DMS114 treated with DMSO at 0.1 percent for 48 hours (cell line): ENCODE results near the gene SND1.

ENCODE experiments used
- DNase-seq: peaks from one replicate; lab custom pipeline; 2025; ENCODE audit not compliant: unreplicated experiment; lab: John Stamatoyannopoulos, UW

The SND1 gene

GRCh38 chr7:128007303-128007680, 355.3 kb downstream of the SND1 start:
- no peak for DNase-seq

GRCh38 chr7:128008141-128008540, 356.1 kb downstream of the SND1 start:
- DNase-seq: no peak

GRCh38 chr7:128008744-128009143, 356.8 kb downstream of the SND1 start:
- DNase-seq: no peak

DNA sequence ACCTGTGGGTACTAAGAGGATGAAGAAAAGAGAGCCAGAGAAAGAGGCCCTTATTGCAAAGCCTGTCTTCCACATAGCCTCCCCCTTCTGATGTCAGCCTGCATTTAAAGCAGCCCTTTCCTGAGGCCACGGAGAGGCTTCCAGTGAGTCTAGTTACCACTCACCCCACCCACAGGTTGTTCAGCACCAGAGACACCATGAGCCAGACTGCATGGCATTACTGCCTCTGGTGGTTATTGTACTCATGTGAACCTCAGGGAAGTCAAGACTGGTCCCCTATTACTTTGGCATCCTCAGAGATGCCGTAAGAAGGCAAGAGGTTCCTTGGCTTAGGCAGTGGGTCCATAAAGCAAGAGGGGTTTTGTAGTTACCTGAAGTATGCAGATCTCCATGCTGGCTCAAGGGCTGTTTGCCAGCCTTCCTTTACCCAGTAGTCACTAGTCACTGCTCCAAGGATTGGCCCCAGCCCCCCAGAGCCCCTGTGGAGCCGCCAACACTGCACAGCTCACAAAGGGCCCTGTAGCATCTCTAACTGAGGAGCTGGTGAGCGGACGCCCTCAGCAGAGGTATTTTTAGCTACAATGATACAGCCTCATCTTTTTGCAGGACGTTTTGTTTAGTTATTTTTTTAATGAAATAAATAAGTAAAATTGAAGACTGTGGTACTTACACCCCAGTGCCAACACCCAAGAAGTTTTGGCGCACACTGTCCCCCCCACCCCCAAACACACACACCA, 358.6 kb downstream of the SND1 start:
- no peak for DNase-seq

DNA sequence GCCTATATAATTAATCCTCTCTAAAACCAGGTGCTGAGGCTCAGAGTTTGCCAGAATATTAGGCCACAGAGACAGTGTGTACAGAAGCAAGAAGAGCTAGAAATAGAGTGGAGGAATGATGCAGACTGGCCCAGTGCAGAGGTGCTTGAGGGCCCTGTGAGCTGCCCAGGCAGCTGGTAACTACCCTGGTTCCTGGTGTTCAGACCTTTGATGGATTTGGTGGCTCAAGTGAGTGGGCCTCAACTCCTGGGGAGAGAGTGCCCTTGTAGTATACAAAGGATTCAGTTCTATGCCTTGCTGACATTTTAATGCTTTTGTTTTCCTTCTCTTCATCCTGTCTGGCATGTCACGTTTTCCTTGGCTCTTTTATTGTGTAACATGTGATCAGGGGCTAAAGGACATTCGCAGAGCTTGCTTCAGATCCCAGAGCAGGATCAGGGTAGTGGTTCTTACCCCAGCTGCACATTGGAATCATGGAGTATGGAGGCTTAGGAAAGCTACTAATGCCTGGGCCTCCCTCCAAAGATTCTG, 359.2 kb downstream of the SND1 start:
- DNase-seq: no peak

GRCh38 chr7:128014811-128015210, 362.8 kb downstream of the SND1 start:
- no peak for DNase-seq

DNA sequence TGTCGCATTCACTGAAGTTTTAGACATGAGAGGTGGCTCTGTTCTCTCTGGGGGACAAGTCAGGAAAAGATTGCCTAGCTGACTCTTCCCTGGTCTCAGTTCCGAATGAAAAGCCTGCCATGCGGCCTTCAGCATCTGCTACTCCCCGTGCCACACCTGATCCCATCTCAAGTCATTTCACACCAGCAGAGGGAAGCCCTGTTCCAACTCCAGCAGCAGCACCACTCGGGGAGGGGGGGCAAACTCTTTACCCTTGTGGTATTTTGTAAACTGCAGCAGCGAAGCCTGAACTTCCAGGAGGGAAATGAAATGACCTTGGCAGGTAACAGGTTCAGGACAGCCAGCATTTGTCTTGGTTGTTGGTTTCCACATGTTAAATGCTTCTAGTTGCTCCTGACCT, 365.5 kb downstream of the SND1 start:
- DNase-seq: no peak

- DNase-seq: no peak
These were observed 366.2 kb downstream of the SND1 start for GRCh38 chr7:128017862-128018845.

DNA sequence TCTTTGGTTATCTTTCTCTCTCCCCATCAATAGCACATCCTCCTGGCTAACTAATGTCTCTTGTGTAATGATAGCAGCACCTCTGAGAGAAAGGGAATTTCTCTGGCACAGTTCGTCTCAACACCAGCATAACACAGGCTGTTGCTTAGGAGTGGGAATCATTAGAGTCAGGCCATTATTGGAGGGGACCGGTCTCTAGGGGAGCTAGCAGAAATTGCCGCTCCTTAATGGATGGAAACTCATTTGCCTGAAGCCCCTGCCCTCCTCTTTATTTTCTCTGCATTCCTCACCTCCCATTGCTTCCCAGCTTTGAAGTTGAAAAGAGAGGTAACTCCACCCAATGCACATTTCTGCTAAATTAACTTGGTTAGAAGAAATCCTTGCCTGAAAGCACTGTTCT, 367.3 kb downstream of the SND1 start:
- DNase-seq: no peak

GRCh38 chr7:128020159-128020558, 368.2 kb downstream of the SND1 start:
- no peak for DNase-seq

DNA sequence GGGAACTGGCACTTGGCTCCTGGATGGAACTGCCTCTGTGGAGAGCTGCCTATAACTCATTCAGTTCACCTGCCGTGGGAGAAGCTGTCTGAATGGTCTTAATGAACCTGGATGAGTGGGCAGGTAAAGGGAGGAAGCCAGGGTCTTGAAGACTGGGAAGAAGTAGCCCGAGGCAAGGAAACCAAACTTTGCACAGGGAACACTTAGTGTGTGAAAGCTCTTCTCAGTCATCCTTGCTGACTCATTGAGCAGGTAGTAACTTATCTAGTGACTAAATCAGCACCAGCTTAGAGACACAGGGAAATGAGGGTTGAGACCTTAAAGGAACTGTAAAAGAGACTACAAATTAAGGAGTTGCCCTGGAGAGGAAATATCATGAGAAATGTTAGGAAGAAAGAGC, 369.4 kb downstream of the SND1 start:
- no peak for DNase-seq

GRCh38 chr7:128022631-128023532, 370.9 kb downstream of the SND1 start:
- DNase-seq: no peak

GRCh38 chr7:128024151-128024550, 372.2 kb downstream of the SND1 start:
- no peak for DNase-seq

GRCh38 chr7:128025380-128025779, 373.4 kb downstream of the SND1 start:
- DNase-seq: no peak

DNA sequence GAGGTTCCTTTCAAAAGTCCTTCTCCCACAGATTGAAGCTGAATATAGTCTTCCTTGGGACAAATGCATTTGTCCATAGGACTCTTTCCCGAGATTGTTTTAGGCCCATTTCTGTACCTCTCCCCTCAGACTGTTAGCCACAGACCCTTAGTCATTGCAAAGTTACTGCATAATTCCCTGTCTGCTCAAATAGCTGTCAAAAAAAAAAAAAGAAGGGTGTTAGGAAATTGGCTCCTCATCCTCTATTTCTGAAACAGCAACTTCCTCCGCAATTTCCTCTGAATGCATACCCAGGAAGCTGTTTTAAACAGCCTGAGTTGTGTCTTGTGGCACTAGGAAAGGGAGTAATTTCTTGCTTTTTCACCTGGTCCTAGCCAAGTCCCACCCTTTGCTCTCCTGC, 373.8 kb downstream of the SND1 start:
- no peak for DNase-seq

- DNase-seq: no peak
These were observed 374.6 kb downstream of the SND1 start for GRCh38 chr7:128026551-128026950.

GRCh38 chr7:128027485-128027980, 375.5 kb downstream of the SND1 start:
- no peak for DNase-seq

DNA sequence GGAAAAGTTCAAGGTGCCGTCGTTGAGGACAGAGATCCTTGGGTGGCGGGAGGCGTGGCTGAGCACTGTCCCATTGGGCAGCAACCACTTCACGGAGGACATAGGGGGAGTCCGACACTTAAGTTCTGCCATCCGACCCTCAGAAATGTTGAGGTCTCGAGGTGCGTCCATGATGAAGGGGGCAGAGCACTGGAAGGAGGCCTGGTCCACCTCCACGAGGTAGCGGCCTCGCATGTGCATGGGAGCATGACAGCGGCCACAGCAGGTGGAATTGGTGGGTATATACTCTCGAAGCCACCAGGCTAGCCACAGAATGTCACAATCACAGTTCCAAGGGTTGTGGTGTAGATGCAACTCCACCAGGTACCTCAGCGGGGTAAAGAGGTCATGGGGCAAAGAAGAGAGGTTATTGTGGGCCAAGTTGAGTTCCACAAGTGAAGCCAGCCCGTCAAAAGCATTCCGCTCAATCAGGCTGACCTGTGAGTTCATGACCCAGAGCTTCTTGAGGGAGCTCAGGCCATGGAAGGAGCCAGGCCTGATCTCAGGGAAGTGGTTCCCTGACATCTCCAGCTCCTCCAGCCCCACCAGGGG, 377.5 kb downstream of the SND1 start:
- no peak for DNase-seq

DNA sequence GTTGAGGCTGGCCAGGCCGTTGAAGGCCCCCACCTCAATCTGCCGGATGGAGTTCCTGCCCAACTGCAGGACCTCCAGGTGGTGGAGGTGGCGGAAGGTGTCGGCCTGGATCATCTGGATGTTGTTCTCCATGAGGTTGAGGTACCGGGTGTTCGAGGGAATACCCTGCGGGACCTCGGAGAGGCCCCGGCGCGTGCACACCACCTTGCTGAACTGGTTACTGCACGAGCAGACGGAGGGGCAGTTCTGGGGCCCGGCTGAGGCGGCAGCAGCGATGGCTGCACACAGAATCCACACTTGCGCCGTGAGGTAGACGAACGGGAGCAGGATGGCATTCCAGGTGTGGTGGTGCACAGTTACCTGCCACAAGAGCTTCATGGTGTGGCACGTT, 378.3 kb downstream of the SND1 start:
- no peak for DNase-seq
